Fibroblast of villous mesenchyme (primary cell): ENCODE measurements around the gene GHRL. TPM values are rescaled to one million over a fixed set of nuclear protein-coding genes. Genes with fewer than 3 reads are reported as not detected.

Experiments
- DNase-seq: peaks from one replicate; pipeline ENCODE4 v3.0.0-alpha.2; 2010; ENCODE audit warnings: low read depth
- H3K4me3 ChIP-seq: 2 replicates; pipeline ENCODE4 v1.5.1; 2011; ENCODE audit warnings: low read depth, mild to moderate bottlenecking, low read length
- total RNA-seq: library from RNA; depleted of rRNA; stranded (reverse); fragments of >200 nt; gene quantifications from 2 replicates; pipeline ENCODE4 v1.2.3, GENCODE V29; 2012
- TF ChIP-seq, protein P1 (sequence below): IDR thresholded peaks from 2 replicates; pipeline ENCODE4 v1.5.1; 2012; ENCODE audit warnings: low read depth, mild to moderate bottlenecking, low read length; ENCODE audit not compliant: insufficient read depth

GHRL gene
- total RNA-seq, 1 donor: not detected

DNA sequence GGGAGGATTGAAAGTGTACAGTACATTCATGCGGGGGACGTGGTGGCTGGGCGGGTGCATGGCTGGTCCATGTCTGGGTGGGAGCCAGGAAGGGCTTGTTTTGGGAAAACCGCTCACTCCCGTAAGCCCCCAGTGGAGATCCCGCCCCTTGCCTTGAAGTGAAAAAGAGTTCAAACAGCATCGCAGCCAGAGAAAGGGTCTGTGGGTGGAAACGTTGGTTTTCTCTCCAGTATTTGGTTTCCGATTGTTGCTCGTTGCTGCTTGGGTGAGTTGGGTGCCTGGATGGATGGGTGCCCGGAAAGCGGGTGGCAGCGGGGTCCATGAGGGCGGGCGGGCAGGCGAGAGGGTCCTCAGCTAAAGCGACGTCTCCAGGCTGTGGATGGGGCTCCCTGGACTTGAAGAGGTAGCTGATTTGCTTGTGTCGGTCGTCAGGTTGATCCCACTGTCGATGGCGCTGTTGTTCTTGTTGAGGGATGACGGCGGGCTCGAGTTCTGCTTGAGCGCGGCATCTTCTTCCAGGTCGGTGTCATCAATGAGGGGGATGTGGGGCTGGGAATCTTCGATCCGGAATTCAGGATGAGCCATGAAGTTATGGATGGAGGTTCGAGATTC, 35.8 kb upstream of the GHRL start:
- H3K4me3 ChIP-seq: no peak overlapping the region
- TF ChIP-seq, protein P1, sequence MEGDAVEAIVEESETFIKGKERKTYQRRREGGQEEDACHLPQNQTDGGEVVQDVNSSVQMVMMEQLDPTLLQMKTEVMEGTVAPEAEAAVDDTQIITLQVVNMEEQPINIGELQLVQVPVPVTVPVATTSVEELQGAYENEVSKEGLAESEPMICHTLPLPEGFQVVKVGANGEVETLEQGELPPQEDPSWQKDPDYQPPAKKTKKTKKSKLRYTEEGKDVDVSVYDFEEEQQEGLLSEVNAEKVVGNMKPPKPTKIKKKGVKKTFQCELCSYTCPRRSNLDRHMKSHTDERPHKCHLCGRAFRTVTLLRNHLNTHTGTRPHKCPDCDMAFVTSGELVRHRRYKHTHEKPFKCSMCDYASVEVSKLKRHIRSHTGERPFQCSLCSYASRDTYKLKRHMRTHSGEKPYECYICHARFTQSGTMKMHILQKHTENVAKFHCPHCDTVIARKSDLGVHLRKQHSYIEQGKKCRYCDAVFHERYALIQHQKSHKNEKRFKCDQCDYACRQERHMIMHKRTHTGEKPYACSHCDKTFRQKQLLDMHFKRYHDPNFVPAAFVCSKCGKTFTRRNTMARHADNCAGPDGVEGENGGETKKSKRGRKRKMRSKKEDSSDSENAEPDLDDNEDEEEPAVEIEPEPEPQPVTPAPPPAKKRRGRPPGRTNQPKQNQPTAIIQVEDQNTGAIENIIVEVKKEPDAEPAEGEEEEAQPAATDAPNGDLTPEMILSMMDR: no peak
- DNase-seq: no peak

DNA sequence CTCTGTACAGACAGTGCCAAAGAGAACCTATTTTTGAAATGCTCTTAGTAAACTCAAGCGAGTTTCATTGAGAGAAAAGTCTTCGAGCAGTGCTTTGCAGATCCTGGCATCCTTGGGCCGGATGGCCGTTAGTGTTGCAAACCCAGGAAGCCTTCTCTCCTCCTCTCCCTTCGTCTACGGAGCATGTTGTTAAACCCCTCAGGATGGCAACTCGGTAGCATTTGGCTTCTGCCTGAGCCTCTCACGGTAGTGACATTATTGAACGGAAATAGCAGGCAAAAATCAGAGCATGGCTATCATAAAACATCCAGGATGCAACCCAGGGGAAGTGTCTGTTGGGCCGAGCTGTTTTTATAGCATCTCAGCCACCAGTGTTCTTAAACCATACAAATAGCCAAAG, 34.8 kb upstream of the GHRL start:
- TF ChIP-seq, protein P1: no peak
- DNase-seq: no peak

DNA sequence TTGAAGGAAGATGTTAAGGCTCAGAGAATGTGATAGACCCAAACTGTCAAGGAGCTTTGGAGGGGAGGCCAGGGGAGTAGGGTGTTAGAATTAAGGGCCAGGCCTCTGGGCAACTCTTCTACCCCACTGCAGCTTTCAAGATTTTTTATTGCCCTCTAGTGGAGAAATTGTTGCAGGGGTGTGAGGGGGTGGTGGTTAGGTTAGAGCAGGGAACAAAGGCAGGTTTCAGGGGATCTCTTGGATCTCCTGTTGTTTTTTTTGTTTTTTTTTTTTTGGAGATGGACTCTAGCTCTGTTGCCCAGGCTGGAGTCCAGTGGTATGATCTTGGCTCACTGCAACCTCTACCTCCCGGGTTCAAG, 29.6 kb upstream of the GHRL start:
- DNase-seq: no peak
- TF ChIP-seq, protein P1: peak; percentile 34
- H3K4me3 ChIP-seq: no peak overlapping the region

More for the DNA sequence above, 34.8 kb upstream of the GHRL start:
- H3K4me3 ChIP-seq: no peak overlapping the region

DNA sequence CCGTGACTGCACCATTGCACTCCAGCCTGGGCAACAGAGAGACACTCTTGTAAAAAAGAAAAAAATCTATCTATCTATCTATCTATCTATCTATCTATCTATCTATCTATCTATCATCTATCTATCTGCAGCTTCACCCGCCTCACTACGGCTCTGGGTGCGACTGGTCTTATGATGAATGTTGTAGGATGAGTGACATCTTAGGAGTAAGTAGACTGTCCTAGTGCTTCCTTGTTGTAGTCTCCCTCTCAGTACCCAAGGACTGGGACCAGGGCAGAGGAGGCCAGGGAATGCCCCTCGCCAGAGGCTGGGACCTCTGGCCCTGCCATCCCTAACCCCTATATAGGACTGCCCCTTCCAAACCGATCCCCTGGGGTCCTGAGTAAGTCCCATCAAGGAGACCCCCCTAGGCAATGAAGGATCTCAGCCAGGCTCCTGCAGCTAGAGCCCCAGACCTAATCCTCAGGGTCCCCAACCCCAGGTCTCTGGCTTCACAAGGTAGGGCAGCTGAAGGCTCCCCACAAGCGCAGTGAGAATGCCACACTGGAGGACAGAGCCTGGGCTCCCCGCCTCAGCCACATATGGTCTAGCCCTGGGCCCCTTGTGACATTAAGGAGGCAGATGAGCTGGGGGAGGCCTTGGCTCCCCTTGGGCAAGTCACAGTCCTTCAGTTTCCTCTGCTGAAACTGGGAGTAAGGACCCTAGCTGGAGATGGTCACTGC, 29.0 kb upstream of the GHRL start:
- DNase-seq: no peak
- TF ChIP-seq, protein P1: no peak
- H3K4me3 ChIP-seq: no peak overlapping the region

DNA sequence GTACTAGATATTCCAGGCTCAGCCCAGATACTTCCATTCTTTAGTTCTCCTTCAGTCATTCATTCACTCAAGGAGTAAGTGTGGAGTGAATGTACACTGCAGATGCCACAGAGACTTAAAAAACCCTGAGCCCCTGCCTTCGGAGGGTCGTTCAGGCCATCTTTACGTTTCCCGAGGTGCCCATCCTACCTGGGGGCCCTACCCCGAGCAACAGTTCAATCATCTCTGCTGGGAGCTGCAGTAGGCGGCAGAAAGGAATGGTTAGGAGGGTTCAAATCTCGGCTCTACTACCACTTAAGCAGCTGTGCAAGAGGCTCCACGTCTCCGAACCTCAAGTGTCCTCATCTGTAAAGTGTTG, 27.6 kb upstream of the GHRL start:
- no peak for DNase-seq

DNA sequence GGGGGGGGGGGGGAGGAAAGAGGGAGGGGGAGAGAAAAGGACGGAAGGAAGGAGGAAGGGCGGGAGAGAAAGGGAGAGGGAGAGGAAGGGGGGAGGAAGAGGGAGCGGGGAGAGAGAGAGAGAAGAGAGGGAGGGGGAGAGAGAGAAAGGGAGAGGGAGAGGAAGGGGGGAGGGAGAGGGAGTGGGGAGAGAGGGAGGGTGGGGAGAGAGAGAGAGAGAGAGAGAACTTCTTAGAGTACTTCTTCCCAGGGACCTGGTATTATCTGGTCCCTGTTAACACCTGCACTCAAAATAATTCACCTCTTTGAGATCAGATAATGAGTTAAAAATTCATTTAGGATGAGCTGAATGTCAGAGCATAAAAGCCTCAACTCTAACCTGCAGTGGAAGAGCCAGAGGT, 27.1 kb upstream of the GHRL start:
- peak; percentile 38 for DNase-seq
- TF ChIP-seq, protein P1: no peak
- H3K4me3 ChIP-seq: peak overlapping the region; percentile 100

More for the DNA sequence above, 27.6 kb upstream of the GHRL start:
- H3K4me3 ChIP-seq: peak overlapping the region; percentile 100
- TF ChIP-seq, protein P1: no peak

DNA sequence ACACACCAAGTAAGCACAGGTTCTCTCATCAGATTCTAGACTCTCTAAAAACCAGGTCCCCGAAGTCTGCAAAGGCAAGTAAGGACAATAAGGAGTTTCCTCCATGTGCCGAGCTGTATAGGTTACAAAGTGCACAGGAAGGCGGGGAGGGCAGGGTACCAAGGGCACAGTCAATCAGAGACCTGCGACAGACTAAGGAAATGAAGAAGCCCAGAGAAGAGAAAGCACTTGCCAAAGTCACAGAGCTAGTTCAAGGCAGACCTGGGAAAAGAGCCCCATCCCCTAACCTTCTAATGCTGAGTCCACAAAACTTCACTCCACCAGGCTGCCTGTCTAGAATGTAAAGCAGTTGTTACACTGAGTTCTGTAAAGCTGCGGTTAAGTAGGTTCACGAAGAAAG, 26.5 kb upstream of the GHRL start:
- TF ChIP-seq, protein P1: no peak
- H3K4me3 ChIP-seq: peak overlapping the region; percentile 100
- DNase-seq: no peak
